Peyer's patch (tissue), 4 donors: ENCODE measurements around the gene TENT4A. TPM values are rescaled to one million over a fixed set of nuclear protein-coding genes. Genes with fewer than 3 reads are reported as not detected.

Experiments used
- DNase-seq, 3 donors: peaks; one replicate each; pipeline ENCODE4 v3.0.0-alpha.2; 2017 to 2019
- H3K27ac ChIP-seq, 4 donors: fragments of 200-600 bp; sonication (generic); one replicate each; pipeline ENCODE4 v1.5.1; 2016 to 2019
- H3K27me3 ChIP-seq, 2 donors: fragments of 200-600 bp; sonication (generic); one replicate each; pipeline ENCODE4 v1.5.1; 2019
- H3K36me3 ChIP-seq, 3 donors: fragments of 200-600 bp; sonication (generic); one replicate each; pipeline ENCODE4 v1.5.1; 2016 to 2019
- H3K4me1 ChIP-seq, 4 donors: fragments of 200-600 bp; sonication (generic); one replicate each; pipeline ENCODE4 v1.5.1; 2016 to 2019
- H3K4me3 ChIP-seq, 4 donors: fragments of 200-600 bp; sonication (generic); 1 replicate in 3 of 4; 2 replicates in 1 of 4; pipeline ENCODE4 v1.5.1; 2016 to 2019; ENCODE audit warnings: mild to moderate bottlenecking in 1 of 4
- H3K9me3 ChIP-seq, 4 donors: fragments of 200-600 bp; sonication (generic); one replicate each; pipeline ENCODE4 v1.5.1; 2016 to 2019; ENCODE audit warnings: mild to moderate bottlenecking in 1 of 4
- CTCF ChIP-seq, 6 experiments: fragments of 450-650 bp in 4 of 6; fragments of 200-600 bp in 2 of 6; sonication (generic) in 1 of 6; IDR thresholded peaks; one replicate each; pipeline ENCODE4 v1.5.1; 2017 to 2019; ENCODE audit warnings: antibody characterized with exemption in 6 of 6, mild to moderate bottlenecking in 3 of 6, moderate library complexity in 1 of 6
- POLR2A ChIP-seq, 2 donors: fragments of 450-650 bp; IDR thresholded peaks; one replicate each; pipeline ENCODE4 v1.5.1; 2017; ENCODE audit warnings: antibody characterized with exemption in 2 of 2, mild to moderate bottlenecking in 2 of 2, moderate library complexity in 2 of 2
- total RNA-seq, 4 donors: library from RNA; depleted of rRNA; stranded (reverse); fragments of >200 nt; gene quantifications; one replicate each; pipeline ENCODE4 v1.1.0, GENCODE V29; 2016

TENT4A gene
- total RNA-seq, 4 donors from 2014 or later = 28.0 to 71.8 (median 44.5) TPM

GRCh38 chr5:6687505-6687904 lies 25.7 kb upstream of the TENT4A start:
- DNase-seq = no peak
- Histone ChIP-seq H3K36me3 (no peaks in the 10 kb centered on the region), H3K27me3 (no peaks in the 10 kb centered on the region), H3K4me1 (peaks cover 0 to 4% (median 0%) of the 10 kb centered on the region in 4 donors), H3K4me3 (no peak overlapping the region), H3K9me3 (no peaks in the 10 kb centered on the region), H3K27ac (no peak overlapping the region)
- TF ChIP-seq CTCF (IDR thresholded peaks at IDR 0.05) (no peak), POLR2A (IDR thresholded peaks at IDR 0.05) (no peak)

- H3K4me3 ChIP-seq = no peak overlapping the region
- H3K9me3 ChIP-seq = no peaks in the 10 kb centered on the region
- H3K36me3 ChIP-seq = no peaks in the 10 kb centered on the region
- H3K4me1 ChIP-seq = no peaks in the 10 kb centered on the region
- no peak overlapping the region for H3K27ac ChIP-seq
- DNase-seq = no peak
- TF ChIP-seq CTCF (IDR thresholded peaks at IDR 0.05) (no peak), POLR2A (IDR thresholded peaks at IDR 0.05) (no peak)
- no peaks in the 10 kb centered on the region for H3K27me3 ChIP-seq
These were observed 20.3 kb upstream of the TENT4A start for GRCh38 chr5:6692906-6693305.

GRCh38 chr5:6698696-6699095 lies 14.5 kb upstream of the TENT4A start:
- no peak for DNase-seq
- no peaks in the 10 kb centered on the region for H3K27me3 ChIP-seq
- H3K27ac ChIP-seq = no peak overlapping the region
- H3K36me3 ChIP-seq = no peaks in the 10 kb centered on the region
- no peak overlapping the region for H3K4me3 ChIP-seq
- TF ChIP-seq CTCF (IDR thresholded peaks at IDR 0.05) = no peak
- no peak for TF ChIP-seq POLR2A (IDR thresholded peaks at IDR 0.05)
- no peaks in the 10 kb centered on the region for H3K9me3 ChIP-seq
- H3K4me1 ChIP-seq = no peaks in the 10 kb centered on the region

GRCh38 chr5:6699357-6699756 lies 13.9 kb upstream of the TENT4A start:
- TF ChIP-seq CTCF (IDR thresholded peaks at IDR 0.05) (no peak), POLR2A (IDR thresholded peaks at IDR 0.05) (no peak)
- Histone ChIP-seq H3K4me1 (no peaks in the 10 kb centered on the region), H3K4me3 (no peak overlapping the region), H3K27ac (no peak overlapping the region), H3K36me3 (no peaks in the 10 kb centered on the region), H3K27me3 (no peaks in the 10 kb centered on the region), H3K9me3 (no peaks in the 10 kb centered on the region)
- no peak for DNase-seq

- TF ChIP-seq POLR2A (IDR thresholded peaks at IDR 0.05) (no peak), CTCF (IDR thresholded peaks at IDR 0.05) (no peak)
- Histone ChIP-seq H3K4me3 (no peak overlapping the region), H3K27ac (no peak overlapping the region), H3K9me3 (no peaks in the 10 kb centered on the region), H3K27me3 (no peaks in the 10 kb centered on the region), H3K4me1 (no peaks in the 10 kb centered on the region), H3K36me3 (no peaks in the 10 kb centered on the region)
- no peak for DNase-seq
These were observed 13.1 kb upstream of the TENT4A start for GRCh38 chr5:6700074-6700684.
